Lower leg skin (tissue), 3 donors: ENCODE measurements around the gene AK8.

Experiments
- CTCF ChIP-seq, 3 donors: fragments of 450-650 bp; IDR thresholded peaks; one replicate each; pipeline ENCODE4 v1.5.1; 2016; ENCODE audit warnings: antibody characterized with exemption in 3 of 3, mild to moderate bottlenecking in 3 of 3, moderate library complexity in 2 of 3
- POLR2A ChIP-seq, 2 donors: fragments of 450-650 bp; IDR thresholded peaks; one replicate each; pipeline ENCODE4 v1.6.1; 2016 to 2017; ENCODE audit warnings: antibody characterized with exemption in 2 of 2, mild to moderate bottlenecking in 1 of 2, moderate library complexity in 1 of 2

DNA sequence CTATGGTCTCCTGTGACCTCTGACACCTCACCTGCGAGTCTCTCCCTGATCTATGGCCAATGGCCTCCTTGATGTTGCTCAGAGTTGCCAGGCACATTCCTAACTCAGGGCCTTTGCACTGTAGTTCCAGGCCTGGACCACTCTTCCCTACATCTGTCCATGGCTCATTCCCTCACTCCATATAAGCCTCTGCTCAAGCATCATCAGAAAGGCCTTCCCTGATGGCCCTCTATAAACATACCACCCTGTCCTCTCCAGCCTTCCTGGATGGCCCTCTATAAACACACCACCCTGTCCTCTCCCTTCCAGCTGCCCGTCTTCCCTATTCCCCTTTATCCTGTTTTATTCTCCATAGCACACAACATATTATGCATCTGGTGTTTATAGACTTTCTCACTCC, 105.0 kb downstream of the AK8 start:
- TF ChIP-seq POLR2A (IDR thresholded peaks at IDR 0.05) (no peak), CTCF (IDR thresholded peaks at IDR 0.05) (no peak)
